Activated naive CD4-positive, alpha-beta T cell treated with anti-CD3 and anti-CD28 coated beads, Interleukin-2, amount 50 U/mL, for 72 hours (primary cell): Measurements from ENCODE around the gene CPZ. TPM values are rescaled to one million over a fixed set of nuclear protein-coding genes. Genes with fewer than 3 reads are reported as not detected.
A peak's percentile ranks its signal among the peaks of the same experiment; 100 is the strongest.
"Not testable (repeated sequence)": the region's sequence is repeated elsewhere in the genome, so short reads cannot be mapped to it uniquely, and the experiment has no call there.

Experiments
- ATAC-seq, 2 donors: fragments of 150-1000 bp; cut with Tn5 transposase; 2 replicates each; pipeline ENCODE4 v1.10.0; 2021; ENCODE audit warnings: mild to moderate bottlenecking in 2 of 2, moderate library complexity in 2 of 2
- DNase-seq, 2 donors: peaks; one replicate each; pipeline ENCODE4 v3.0.0; 2021 to 2022; ENCODE audit warnings: low spot score in 2 of 2
- H3K27ac Mint-ChIP-seq, 2 donors: one replicate each; pipeline ENCODE4 v1.8.0; 2022; ENCODE audit warnings: mild to moderate bottlenecking in 2 of 2, mixed read lengths in 2 of 2
- H3K36me3 Mint-ChIP-seq, 2 donors: one replicate each; pipeline ENCODE4 v1.8.0; 2022; ENCODE audit warnings: mixed read lengths in 2 of 2
- H3K9me3 Mint-ChIP-seq, 2 donors: one replicate each; pipeline ENCODE4 v1.8.0; 2022; ENCODE audit warnings: mixed read lengths in 2 of 2
- total RNA-seq, 2 donors: library from RNA; stranded (reverse); gene quantifications; one replicate each; pipeline ENCODE4 v1.2.3, GENCODE V29; 2022

Gene CPZ
- total RNA-seq, 2 donors from 2014 or later, result not detected

- no peaks in the 10 kb centered on the region for H3K36me3 Mint-ChIP-seq
- no peaks in the 10 kb centered on the region for H3K9me3 Mint-ChIP-seq
- DNase-seq, result no peak
- no peak overlapping the region for H3K27ac Mint-ChIP-seq
- ATAC-seq, result no peak
These were observed 17.7 kb upstream of the CPZ start for GRCh38 chr4:8574796-8575370.

GRCh38 chr4:8575457-8575856 is 17.1 kb upstream of the CPZ start:
- no peak overlapping the region for H3K27ac Mint-ChIP-seq
- H3K36me3 Mint-ChIP-seq, result no peaks in the 10 kb centered on the region
- DNase-seq (no peak), ATAC-seq (no peak)
- no peaks in the 10 kb centered on the region for H3K9me3 Mint-ChIP-seq

DNA sequence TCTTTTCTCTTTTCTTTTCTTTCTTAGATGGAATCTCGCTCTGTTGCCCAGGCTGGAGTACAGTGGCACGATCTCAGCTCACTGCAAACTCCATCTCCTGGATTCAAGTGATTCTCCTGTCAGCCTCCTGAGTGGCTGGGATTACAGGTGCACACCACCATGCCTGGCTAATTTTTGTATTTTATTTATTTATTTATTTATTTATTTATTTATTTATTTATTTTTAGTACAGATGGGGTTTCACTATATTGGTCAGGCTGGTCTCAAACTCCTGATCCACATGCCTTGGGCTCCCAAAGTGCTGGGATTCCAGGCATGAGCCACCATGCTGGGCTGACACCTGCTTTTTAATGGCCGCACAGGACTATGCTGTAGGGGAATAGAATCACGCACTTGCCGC is 16.0 kb upstream of the CPZ start:
- not testable (repeated sequence) for H3K9me3 Mint-ChIP-seq, H3K27ac Mint-ChIP-seq, ATAC-seq, DNase-seq, H3K36me3 Mint-ChIP-seq

DNA sequence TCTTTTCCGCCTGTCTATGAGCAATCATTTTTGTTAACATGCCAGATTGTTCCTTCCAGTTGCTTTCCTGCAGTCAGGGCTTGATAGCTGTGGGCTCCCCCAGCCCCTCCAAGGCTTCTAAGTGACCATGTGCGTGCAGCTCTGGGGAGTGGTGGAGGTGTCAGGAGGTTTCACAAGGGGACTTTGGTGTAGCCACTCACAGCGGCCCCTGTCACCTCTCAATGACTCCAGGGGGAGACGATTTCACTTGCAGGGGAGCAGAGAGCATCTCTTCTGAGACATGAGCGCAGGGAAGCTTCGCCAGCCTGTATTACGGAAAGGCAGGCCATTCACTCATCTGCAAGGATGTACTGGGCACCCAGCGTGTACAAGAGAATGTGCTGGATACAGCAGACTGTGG is 15.5 kb upstream of the CPZ start:
- ATAC-seq (no peak), DNase-seq (no peak)
- H3K9me3 Mint-ChIP-seq, result no peaks in the 10 kb centered on the region
- H3K27ac Mint-ChIP-seq, result no peak overlapping the region
- H3K36me3 Mint-ChIP-seq, result no peaks in the 10 kb centered on the region

- ATAC-seq (no peak), DNase-seq (no peak)
- Mint-ChIP-seq H3K9me3 (no peaks in the 10 kb centered on the region), H3K27ac (no peak overlapping the region), H3K36me3 (no peaks in the 10 kb centered on the region)
These were observed 14.6 kb upstream of the CPZ start for GRCh38 chr4:8577972-8578371.

DNA sequence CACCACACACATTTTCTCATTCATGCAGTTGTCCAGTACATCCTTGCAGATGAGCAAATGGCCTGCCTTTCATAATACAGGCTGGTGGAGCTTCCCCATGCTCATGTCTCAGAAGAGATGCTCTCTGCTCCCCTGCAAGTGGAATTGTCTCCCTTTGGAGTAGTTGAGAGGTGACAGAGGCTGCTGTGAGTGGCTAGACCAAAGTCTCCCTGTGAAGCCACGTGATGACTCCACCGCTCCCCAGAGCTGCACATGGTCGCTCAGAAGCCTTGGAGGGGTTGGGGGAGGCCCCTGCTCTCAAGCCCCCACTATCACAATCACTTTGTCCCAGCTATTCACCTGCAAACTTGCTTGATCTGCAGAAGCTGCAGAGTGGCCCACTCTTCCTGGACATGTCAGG is 13.8 kb upstream of the CPZ start:
- Mint-ChIP-seq H3K9me3 (no peaks in the 10 kb centered on the region), H3K27ac (no peak overlapping the region), H3K36me3 (no peaks in the 10 kb centered on the region)
- DNase-seq (no peak), ATAC-seq (no peak)

GRCh38 chr4:8579526-8580320 is 12.8 kb upstream of the CPZ start:
- ATAC-seq, result peak in 1 of 2 donors; percentile 5
- Mint-ChIP-seq H3K27ac (no peak overlapping the region), H3K36me3 (no peaks in the 10 kb centered on the region), H3K9me3 (no peaks in the 10 kb centered on the region)
- DNase-seq, result no peak

DNA sequence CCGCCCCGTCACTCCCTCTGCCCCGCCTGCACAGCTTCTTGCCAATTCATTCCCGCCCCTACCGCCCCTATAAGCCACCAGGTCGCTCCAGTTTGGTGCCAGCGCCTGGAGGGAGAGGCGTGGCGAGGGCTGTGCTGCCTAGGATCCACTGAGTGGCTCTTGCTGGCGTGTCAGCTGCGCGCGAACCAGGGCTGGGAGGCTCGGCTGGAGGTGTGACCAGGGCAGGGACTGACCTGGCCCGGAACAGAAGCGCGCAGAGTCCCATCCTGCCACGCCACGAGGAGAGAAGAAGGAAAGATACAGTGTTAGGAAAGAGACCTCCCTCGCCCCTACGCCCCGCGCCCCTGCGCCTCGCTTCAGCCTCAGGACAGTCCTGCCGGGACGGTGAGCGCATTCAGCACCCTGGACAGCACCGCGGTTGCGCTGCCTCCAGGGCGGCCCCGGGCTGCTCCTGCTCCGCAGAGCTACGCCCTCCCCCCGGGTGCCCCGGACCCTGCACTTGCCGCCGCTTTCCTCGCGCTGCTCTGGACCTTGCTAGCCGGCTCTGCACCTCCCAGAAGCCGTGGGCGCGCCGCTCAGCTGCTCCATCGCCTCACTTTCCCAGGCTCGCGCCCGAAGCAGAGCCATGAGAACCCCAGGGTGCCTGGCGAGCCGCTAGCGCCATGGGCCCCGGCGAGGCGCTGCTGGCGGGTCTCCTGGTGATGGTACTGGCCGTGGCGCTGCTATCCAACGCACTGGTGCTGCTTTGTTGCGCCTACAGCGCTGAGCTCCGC is 12.1 kb upstream of the CPZ start, which contains the start of gene GPR78:
Gene GPR78 (plus strand): TSS at position 72 of the 773 bp plus-strand sequence. CDS start 591 bp downstream, at position 663.
- no peaks in the 10 kb centered on the region for H3K36me3 Mint-ChIP-seq
- ATAC-seq (peak in 1 of 2 donors; percentile 81), DNase-seq (peak in 1 of 2 donors; percentile 65)
- no peak within 1 kb of the TSS for H3K27ac Mint-ChIP-seq
- no peaks in the 10 kb centered on the region for H3K9me3 Mint-ChIP-seq

DNA sequence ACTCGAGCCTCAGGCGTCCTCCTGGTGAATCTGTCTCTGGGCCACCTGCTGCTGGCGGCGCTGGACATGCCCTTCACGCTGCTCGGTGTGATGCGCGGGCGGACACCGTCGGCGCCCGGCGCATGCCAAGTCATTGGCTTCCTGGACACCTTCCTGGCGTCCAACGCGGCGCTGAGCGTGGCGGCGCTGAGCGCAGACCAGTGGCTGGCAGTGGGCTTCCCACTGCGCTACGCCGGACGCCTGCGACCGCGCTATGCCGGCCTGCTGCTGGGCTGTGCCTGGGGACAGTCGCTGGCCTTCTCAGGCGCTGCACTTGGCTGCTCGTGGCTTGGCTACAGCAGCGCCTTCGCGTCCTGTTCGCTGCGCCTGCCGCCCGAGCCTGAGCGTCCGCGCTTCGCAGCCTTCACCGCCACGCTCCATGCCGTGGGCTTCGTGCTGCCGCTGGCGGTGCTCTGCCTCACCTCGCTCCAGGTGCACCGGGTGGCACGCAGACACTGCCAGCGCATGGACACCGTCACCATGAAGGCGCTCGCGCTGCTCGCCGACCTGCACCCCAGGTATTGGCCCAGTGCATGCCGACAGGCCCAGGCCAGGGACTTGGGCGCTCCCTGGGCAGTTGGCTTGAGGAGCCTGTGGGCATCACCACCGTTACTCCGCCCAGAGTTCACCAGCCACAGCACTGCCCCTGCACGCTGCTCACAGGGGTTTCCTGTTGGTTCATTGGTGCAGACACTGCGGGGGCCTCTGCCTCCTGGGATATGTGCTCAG is 11.3 kb upstream of the CPZ start:
- no peaks in the 10 kb centered on the region for H3K9me3 Mint-ChIP-seq
- H3K27ac Mint-ChIP-seq, result no peak overlapping the region
- H3K36me3 Mint-ChIP-seq, result no peaks in the 10 kb centered on the region
- no peak for ATAC-seq
- no peak for DNase-seq

GRCh38 chr4:8582016-8582415 is 10.5 kb upstream of the CPZ start:
- no peaks in the 10 kb centered on the region for H3K9me3 Mint-ChIP-seq
- ATAC-seq (no peak), DNase-seq (no peak)
- no peaks in the 10 kb centered on the region for H3K36me3 Mint-ChIP-seq
- no peak overlapping the region for H3K27ac Mint-ChIP-seq

GRCh38 chr4:8582436-8582835 is 10.1 kb upstream of the CPZ start:
- no peaks in the 10 kb centered on the region for H3K9me3 Mint-ChIP-seq

GRCh38 chr4:8582941-8583654 is 9.5 kb upstream of the CPZ start:
- Mint-ChIP-seq H3K36me3 (no peaks in the 10 kb centered on the region), H3K9me3 (no peaks in the 10 kb centered on the region), H3K27ac (no peak overlapping the region)
- no peak for ATAC-seq
- DNase-seq, result no peak

More at GRCh38 chr4:8582436-8582835, 10.1 kb upstream of the CPZ start:
- Mint-ChIP-seq H3K36me3 (no peaks in the 10 kb centered on the region), H3K27ac (no peak overlapping the region)
- DNase-seq, result no peak
- ATAC-seq, result no peak

DNA sequence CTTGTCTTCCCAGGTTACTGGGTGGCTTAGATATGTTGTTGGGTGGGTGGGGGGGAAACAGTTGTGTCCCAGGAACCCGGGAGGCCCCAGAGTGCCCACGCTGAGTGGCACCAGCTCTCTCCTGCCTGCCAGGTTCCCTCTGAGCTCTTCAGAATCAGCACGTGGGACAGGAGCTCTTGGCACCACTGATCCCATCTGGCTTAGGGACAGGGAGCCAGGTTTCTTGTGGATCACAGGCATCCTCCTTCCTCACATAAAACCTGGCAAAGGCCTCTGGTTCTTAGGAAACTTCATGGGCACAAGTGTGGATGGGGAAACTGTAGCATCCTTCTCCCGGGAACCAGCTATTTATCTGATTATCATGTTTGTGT is 8.9 kb upstream of the CPZ start:
- ATAC-seq (no peak), DNase-seq (no peak)
- Mint-ChIP-seq H3K27ac (no peak overlapping the region), H3K36me3 (no peaks in the 10 kb centered on the region), H3K9me3 (no peaks in the 10 kb centered on the region)

DNA sequence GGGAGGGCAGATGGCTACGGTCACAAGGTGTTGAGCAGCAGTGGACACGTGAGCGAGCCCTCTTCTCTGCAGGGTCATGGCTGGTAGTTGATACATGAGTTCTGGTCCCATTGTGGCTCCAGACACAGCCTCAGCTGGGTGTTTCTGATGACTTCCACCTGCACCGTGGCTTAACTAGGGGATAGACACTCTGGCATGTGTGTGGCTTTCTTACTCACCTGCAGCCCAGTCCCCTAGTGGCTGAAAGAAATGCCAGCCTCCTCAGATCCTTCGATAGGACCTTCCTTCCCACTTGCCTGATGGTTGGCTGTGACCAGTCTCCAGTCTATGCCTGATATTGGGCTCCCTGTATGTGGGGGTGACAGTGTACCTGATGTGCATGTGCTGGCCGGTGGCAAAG is 7.4 kb upstream of the CPZ start:
- no peak for ATAC-seq
- no peak overlapping the region for H3K27ac Mint-ChIP-seq
- DNase-seq, result no peak
- H3K36me3 Mint-ChIP-seq, result no peaks in the 10 kb centered on the region
- H3K9me3 Mint-ChIP-seq, result no peaks in the 10 kb centered on the region

DNA sequence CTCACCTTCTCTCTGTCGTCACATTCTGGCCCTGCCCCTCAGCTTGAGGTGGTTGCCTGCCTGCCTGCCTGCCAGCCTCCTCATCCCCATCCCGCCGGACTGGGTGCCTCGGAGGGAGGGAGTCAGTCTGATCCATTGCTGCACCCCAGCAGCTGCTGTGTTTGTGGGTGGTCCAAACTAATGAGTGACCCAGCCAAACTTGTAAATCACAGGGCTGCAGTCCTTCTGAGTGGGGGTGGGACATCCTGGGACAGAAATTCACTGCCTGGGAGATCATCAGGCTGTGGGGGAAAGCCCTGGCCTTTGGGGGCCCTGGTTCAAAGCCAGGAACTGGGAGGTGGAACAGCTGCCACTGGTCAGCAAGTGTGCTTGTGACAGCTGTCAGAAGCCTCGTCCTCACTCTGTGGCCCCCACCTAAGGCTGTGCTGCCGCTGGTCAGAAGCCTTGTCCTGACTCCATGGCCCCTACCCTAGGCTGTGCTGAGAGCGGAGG is 6.8 kb upstream of the CPZ start:
- ATAC-seq (no peak), DNase-seq (no peak)
- no peak overlapping the region for H3K27ac Mint-ChIP-seq
- no peaks in the 10 kb centered on the region for H3K9me3 Mint-ChIP-seq
- no peaks in the 10 kb centered on the region for H3K36me3 Mint-ChIP-seq

GRCh38 chr4:8586246-8586645 is 6.3 kb upstream of the CPZ start:
- Mint-ChIP-seq H3K36me3 (no peaks in the 10 kb centered on the region), H3K9me3 (no peaks in the 10 kb centered on the region), H3K27ac (no peak overlapping the region)
- DNase-seq (no peak), ATAC-seq (no peak)
